Middle frontal gyrus (tissue), 1 donor: ENCODE results near the gene DGCR2.

ENCODE experiments used
- DNase-seq: peaks from one replicate; pipeline ENCODE4 v3.0.0-alpha.2; 2015; ENCODE audit warnings: low spot score; ENCODE audit errors: extremely low spot score

DGCR2 gene

DNA sequence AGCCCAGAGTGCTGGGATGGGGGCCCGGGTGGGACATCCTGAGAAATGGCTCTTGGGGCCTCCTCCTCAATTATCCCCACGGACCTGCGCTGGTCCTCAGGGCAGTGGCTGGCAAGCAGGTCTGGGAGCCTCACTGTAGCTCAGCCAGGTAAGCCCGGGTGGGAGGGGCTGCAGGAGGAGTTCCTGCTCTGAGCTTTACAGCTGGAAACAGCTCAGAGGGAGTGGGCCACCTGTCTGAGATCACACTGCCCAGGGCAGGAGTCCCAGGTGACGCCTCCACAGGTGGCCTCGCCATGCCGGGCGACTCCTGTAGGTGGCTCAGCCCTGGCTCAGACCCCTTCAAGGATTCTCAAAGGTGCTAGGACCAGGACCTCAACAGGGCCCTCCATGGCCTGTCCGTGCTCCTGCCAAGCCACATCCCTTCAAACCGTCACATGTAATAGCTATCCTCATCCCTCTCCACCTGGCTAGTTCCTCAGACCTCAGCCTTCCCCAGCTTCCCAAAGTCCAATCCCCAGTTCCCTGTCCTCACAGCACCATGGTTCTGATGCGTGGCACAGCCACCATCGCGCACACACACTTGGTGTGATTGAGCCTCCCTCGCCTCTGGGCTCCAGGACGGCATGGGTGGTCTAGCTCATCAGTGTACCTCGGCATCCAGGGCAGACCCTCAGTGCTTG is 5.3 kb upstream of the DGCR2 start:
- DNase-seq: no peak

DNA sequence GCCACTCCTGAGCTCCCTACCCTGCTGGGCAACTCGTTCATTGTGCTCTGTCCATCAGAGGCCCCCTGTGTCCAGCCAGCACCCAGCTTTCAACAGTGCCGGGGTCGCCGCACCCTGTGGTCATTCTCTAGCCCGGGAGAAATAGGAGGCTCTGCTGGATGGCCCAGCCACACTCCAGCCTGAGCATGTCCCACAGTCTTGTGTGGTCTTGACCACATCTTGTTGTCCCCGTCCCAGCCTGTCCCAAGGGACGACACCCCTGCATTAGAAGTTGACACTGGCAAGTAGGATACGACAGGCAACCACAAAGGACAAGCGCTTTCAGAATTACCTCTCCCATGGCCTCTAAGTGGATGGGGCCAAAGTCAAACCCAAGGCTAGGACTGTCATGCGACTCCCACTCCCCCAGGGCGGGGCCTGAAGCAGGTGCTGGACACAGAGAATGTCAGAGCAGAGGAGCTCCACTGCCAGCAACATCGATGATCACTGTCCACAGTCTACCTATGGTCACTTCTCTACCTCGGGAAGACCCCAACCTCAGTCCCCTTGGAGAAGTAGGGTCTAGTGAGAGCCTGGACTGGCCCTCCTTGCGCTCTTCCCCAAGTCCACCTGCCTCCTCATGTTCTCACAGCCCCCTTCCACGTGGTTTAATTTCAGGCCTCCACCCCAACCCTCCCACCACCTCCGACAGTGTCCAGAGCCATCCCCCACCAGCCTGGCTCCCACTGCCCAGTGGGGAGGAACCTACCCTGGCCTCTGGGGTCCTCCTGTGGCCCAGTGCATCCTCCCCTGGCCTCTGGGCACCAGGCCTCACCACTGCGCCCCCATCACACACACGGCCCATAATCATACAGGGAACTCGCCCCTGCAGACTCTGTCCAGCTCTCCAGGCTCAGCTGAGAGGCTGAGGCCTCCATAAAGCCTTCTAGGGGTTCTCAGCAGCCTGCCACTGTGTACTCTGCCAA is 4.4 kb upstream of the DGCR2 start:
- no peak for DNase-seq

DNA sequence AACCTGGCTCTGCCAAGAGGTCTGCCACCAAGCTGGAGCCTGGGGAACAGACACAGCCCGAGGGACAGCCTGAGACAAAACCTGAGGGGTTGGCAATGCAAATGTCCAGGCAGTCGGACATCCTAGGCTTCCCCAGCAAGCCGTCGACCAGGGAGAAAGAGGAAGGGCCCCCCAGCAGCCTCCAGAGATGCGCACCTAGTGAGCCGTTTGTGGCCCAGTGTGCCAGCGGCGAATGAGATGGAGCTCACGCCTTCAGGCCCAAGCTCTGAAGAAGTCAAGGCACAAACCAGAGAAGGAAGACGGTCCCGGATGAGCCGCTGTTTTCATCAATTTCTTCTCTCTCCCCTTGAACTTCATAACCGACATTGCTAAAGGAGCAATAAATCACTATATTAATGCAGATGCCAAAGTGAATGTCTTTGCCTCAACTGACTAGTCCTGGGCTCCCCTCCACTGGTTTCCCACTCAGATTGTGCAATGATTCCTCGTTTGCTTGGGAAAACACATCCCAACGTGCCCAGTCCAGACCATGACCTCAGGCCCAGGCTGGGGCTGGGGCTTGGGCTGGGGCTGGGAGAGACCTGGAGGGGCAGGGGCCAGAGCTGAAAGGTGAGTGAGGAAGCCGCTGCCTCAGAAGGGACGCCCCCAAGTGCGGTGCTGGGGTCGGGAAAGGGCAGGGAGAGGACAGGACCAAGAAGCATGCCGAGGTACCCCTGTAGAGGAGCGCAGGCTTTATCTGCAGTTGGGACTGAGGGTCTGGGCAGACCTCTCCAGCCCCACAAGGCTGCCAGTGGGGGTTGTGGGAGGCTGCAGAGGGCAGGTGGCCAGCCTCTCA is 3.5 kb upstream of the DGCR2 start:
- DNase-seq: no peak

DNA sequence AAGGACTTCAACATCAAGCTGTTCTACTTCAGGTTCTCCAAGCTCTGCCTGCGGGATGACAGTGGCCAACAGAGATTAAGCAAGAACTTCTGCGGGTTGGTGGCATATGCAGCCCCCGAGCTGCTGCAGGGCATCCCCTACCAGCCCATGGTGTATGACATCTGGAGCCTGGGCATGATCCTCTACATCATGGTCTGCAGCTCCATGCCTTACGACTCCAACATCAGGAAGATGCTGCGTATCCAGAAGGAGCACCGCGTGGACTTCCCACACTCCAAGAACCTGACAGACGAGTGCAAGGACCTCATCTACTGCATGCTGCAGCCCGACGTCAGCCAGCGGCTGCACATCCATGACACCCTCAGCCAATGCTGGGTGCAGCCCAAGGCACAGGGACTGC is 2.8 kb upstream of the DGCR2 start:
- no peak for DNase-seq

DNA sequence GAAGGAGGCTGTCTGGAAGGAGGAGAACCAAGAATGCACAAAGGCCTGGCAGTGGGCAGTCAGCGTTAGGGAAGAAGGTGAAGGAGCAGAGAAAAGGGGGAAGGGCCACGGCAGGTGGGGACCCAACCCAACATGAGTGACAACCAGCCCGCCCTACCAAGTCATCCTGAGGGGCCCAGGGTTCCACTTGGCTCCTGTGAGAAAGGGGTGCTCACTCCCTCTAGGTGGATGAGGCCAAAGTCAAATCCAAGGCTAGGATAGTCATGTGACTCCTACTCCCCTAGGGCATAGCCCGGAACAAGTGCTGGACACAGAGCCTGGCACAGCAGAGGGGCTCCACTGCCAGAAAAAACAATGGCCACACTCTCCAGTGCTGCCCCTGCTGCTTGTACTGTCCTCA is 2.2 kb upstream of the DGCR2 start:
- DNase-seq: no peak

DNA sequence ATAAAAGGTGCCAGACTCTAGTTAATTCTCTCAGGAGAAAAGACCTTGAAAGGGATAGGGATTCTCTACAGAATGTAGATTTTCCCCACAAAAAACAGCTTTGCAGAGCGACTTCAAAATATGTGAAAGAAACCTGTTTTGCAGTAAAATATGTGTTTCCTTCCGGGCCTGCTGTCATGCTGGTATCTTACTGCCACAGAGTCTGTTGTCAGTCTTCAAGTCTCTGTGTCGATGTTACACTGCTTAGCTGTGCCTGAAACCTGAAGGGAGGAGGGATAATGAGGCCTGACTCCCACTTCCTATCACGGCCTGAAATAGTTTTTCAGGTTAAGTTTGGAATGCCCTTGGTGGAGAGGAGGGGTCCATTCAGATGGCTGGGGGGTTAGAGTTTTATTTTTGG is 1.7 kb upstream of the DGCR2 start:
- DNase-seq: no peak

DNA sequence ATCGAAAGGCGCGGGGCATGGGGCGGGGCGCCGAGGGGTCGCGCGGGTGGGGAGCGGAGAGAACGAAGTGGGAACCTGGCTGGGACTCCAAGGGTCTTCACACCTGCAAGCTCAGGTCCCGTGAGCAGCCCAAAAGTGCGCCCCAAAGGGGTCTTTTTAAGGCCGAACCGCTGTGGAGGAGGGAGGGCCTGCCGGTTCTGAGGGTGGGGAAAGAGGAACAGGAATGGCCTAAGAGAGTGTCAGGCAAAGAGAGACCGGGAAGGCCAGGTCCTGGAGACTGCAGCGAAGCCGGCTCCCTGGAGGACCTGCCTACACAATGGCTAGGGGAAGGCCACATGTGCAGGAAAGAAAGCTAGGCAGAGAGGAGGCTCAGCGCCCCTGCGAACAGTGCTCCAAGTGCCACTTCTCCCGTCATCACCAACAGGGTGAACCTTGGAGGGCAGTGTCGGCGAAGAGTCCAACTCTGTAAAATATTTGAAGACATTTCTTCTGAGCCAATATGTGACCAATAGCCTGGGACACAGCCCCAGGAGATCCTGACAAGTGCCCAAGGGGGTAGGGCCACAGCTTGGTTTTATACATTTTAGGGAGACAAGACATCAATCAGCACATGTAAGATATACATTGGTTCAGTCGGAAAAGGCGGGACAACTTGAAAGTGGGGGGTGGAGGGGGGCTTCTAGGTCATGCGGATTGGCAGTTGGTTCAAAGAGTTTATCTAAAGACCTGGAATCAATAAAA is 710 bp upstream of the DGCR2 start:
- DNase-seq: no peak

DNA sequence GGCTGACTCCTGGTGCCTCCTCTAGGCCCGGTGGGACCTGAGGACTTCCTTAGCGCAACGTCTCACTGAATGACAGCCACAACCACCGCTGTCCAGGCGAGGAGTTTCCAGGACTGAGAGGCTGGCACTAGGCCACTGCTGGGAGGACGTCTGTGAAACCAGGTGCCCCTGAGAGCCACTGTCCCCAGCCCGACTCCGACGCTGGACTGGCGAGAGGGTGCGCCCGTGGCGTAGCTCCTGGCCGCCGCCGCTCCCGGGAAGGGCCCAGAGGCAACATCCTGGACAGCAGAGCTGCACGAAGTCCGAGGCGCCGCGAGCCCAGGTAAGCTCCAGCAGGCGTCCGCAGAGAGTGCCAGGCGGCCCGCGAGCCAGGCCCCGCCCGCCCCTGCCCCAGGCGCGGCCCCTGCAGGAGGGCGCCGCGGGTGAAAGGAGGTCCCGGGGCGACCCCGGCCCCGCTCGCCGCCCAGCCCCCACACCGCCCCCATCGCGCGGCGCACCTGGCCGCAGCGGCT is 525 bp downstream of the DGCR2 start:
- no peak for DNase-seq

DNA sequence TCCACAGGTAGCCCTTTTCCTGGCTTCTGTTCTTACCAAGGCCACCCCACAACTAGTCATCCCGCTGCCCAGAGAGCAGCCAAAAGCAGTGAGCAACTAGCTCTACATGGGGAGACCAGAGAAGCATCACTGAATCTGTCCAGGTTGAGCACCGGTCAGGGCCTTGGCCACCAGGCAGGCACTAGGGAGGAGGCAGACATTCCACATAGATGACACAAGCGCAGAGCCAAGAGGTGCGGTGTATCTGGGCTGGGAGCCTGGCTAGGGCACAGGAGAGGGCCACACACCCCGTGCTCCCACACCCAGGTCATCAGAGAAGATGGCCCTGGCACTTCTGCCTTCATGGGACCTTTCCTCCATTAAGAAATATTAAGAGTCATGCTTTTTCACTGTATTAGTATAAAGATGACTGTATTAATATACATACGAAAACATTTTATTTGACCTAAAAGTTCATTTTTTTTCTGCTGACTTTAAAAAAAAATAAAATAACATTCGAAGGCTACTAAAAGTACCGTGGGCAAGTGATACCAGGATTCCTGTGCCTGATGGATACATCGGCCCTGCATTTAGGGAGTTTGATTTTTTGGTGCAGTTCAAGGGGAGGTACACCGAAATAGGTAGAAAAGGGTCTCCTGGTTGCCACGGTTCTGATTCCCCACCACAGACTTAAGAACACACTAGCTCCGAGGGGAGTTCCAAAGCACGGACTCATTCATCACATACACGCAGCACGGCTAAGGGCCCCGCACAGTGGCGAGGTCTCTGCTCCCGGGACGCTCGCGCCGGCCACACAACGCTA is 1.2 kb downstream of the DGCR2 start:
- no peak for DNase-seq

DNA sequence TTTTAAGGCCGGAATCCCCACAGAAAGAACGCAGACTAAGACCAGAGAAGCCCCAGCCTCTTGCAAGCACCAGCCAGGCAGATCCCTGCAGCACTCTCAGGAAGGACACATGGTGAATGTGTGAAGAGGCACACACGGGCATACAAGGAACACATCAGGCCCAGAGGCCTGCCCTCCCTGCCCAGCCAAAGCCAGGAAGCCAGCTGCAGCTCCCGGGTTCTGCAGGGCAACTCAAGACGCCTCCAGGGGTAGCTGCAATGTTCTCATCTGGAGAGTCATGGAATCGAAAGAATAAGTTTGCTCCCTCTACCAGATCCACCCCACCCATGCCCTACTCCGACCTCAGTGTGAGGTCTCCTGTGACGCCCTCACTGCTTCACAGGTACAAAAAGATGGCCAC is 2.3 kb downstream of the DGCR2 start:
- no peak for DNase-seq

DNA sequence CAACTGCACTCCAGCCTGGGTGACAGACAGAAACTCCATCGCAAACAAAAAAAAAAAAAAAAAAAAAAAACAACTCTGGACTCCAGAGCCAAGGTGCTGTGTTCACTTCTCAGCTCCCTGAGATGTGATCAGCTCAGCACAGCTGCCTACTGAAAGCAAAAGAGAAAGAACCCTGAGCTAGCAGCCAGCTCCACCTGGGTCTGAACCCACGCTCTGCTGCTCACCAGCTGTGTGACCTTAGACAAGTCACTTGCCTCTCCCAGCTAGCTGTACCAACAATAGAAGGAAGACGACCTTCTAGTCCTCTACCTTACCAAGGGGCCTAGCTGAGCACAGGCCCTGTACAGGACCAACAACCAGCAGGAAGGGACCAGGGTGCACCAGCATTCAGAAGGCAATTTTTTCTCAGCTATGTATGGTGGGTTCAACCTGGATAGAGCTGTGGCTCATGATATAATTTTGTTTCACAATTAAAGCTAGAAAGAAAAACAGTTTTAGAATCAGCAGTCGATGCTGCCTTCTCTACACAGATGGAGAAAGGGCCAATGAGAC is 3.8 kb downstream of the DGCR2 start:
- no peak for DNase-seq

DNA sequence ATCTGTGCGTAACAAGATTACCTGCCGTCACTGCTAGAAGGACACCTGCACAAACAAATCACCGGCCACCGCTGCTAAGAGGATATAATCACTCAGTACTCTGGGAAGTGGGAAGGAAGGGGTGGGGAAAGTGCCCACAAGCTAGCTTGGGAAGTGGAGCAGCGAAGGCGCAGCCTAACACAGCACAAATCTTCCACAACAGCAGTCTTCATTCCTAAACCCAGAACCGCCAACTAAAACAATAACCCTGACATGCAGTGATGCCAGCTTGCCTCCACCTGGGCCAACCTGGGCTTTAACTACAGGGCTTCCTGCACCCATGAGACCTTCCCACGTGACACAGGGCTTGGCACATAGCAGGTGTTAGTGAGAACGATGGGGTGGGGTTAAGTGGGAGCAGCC is 5.1 kb downstream of the DGCR2 start:
- no peak for DNase-seq

DNA sequence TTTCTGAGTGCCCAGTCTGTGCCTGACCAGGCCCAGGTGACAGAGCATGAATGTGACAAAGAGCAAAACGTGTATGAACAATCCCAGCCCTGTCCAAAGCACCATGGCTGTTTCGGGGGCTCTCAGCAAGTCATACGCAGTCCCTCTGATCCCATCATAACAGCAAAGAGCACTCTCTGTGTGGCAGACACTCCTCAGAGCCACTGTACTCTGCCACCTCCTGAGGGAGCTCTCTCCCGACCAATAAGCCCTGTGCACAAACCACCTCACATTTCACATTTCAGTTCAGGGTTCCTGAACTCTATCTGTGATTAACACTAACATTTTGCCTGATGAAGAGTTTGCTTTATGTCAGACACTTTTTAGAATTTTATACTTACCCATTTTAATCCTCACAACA is 6.6 kb downstream of the DGCR2 start:
- no peak for DNase-seq

DNA sequence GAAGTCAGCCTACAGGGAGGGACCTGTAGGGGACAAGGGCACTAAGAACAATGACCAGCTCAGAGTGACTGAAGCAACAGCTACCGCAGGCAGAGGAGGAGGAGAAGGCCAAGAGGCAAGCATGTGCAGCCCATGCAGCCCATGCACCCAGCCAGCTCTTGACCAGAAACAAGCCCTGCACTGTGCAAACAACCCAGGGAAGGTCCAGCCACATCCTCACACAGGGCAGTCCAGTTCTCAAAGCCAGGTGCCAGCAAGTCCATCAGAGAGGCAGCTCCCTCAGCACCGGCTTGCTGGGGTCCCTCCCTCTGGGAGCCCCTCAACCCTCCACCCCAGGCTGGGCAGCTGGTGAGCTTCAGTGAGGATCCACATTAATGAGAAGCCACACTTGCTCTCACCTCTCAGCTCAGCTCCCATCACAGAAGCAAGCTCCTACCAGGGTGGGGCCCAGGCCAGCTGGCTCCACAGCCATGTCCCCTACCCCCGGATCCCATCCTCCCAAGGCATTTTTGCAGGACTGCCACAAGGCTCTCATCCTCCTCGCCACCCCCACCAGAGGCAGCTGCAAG is 7.1 kb downstream of the DGCR2 start:
- DNase-seq: no peak

DNA sequence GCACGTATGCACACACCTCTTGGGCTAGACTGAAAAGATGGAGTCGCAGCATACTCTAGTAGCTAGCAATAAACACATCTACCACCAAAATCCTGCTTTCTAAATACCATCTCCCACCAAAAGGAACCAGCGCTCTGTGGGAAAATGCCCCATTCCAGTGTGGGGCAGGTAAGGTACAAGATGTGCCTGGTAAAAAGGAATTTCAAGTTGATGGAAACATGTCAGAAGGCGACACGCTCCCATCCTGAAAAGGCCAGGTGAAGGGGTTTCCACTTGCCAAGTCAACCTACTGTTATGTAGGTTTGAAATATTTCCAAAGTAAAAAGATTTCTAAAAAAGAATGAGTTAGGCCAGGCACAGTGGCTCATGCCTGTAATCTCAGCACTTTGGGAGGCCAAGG is 8.8 kb downstream of the DGCR2 start:
- DNase-seq: no peak

DNA sequence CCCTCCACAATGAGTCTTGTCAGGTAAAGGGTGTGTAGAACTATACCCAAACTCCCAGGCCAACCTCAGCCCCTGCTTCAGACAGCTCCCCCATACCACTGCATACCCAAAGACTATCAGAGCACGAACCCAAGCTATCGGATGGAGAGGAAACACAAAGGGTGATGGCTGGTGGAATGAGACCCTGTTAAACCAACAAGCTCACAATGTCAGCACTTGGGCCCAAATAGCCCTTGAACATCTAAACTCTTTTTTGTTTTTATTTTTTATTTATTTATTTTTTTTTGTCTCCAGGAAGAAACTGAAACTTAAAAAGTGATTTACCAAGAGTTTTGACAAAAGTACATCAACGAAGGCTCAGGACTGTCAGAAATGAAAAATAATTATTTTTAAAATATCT is 10.6 kb downstream of the DGCR2 start:
- no peak for DNase-seq

DNA sequence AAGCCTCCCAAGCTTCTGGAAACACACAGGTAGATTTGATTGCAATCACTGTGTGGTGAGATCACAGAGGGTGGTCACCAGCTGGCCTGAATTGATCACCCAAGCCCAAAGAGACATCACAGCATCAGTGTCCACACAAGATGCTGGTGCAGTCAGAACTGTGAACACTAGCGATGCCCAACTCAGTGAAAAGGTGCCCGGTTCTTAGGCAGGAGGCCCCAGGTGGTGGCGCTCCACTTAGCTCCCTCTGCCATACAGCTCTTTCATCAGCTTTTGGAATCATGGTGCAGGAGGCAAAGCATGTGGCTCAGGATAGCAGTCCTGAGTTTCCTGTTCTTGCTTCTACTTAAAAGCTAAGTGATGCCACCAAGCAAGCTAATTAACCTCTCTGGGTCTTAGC is 11.1 kb downstream of the DGCR2 start:
- no peak for DNase-seq

DNA sequence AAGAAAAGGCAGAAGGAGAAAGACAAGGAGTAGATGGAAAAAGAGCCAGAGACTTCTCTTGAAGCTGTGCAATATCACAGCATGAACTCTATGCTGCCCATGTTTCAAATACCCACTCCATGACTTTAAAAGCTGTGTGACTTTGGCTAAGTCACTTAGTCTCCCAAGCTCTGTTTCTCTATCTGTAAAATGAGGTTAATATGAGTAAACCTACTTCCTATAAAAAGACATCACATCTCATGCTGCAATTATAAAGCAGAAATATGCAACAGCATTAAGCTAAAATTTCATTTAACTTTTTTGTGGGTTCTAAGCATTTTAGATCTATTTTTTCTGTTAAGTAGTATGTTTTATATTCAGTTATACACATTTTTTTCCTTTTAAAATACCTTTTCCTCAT is 11.6 kb downstream of the DGCR2 start:
- no peak for DNase-seq

DNA sequence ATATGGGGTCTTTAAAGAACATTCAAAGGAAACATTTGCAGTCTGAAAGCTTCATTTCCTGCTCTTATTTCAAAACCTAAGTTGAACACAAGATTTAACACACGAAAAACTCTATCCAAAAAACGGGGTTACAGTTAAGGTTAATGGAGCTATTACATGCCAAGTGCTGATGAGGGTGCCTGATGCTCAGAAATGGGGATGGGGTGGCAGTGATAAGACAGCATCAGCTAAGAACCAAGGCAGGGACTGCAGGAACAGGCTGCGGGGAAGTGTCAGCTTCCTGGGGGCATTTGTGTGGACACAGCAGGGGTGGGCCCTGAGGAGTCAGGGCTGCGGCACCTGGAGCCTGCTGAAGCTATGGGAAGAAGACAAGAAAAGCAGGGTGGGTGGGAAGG is 12.2 kb downstream of the DGCR2 start:
- DNase-seq: no peak
